D721Med (cell line): ENCODE data around the gene GRK5.
A peak's percentile ranks its signal among the peaks of the same experiment; 100 is the strongest.

Experiments
- DNase-seq: peaks from one replicate; pipeline ENCODE4 v3.0.0; 2011; ENCODE audit warnings: low spot score; ENCODE audit not compliant: insufficient read length
- FAIRE-seq: peaks from 2 replicates; lab custom pipeline; 2011; peaks lifted over from hg19 to GRCh38; lab: Jason Lieb, UNC
- TF ChIP-seq, protein P1 (sequence below): IDR thresholded peaks from 2 replicates; pipeline ENCODE4 v1.5.1; 2012; ENCODE audit warnings: mild to moderate bottlenecking, control low read depth; ENCODE audit not compliant: insufficient read depth; ENCODE audit errors: missing control alignments

The GRK5 gene

GRCh38 chr10:119444866-119445265 lies 237.5 kb downstream of the GRK5 start:
- DNase-seq = no peak
- FAIRE-seq = no peak
- TF ChIP-seq, protein P1, sequence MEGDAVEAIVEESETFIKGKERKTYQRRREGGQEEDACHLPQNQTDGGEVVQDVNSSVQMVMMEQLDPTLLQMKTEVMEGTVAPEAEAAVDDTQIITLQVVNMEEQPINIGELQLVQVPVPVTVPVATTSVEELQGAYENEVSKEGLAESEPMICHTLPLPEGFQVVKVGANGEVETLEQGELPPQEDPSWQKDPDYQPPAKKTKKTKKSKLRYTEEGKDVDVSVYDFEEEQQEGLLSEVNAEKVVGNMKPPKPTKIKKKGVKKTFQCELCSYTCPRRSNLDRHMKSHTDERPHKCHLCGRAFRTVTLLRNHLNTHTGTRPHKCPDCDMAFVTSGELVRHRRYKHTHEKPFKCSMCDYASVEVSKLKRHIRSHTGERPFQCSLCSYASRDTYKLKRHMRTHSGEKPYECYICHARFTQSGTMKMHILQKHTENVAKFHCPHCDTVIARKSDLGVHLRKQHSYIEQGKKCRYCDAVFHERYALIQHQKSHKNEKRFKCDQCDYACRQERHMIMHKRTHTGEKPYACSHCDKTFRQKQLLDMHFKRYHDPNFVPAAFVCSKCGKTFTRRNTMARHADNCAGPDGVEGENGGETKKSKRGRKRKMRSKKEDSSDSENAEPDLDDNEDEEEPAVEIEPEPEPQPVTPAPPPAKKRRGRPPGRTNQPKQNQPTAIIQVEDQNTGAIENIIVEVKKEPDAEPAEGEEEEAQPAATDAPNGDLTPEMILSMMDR = no peak

- FAIRE-seq = no peak
- DNase-seq = peak; percentile 43
- TF ChIP-seq, protein P1 = peak; percentile 84
Measured at GRCh38 chr10:119445311-119445934, 238.1 kb downstream of the GRK5 start.

DNA sequence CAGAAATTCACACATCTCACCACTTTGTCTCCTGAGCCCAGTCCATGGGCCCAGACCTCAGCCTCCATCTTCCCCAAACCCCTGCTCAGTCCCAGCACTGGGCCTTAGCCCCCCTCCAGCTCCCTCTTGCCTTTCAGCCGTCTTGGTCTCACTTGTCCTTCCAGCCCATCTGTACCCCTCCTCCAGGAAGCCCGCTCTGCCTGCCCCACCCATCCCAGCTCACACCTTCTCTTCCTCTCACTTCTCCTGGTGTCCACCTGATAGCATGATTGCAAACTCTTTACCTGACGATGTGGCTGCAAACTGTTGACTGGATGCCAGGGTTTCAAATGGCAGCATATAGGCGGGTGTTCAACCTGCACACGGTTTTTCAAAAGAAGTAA lies 238.6 kb downstream of the GRK5 start:
- TF ChIP-seq, protein P1 = no peak
- DNase-seq = no peak
- no peak for FAIRE-seq

DNA sequence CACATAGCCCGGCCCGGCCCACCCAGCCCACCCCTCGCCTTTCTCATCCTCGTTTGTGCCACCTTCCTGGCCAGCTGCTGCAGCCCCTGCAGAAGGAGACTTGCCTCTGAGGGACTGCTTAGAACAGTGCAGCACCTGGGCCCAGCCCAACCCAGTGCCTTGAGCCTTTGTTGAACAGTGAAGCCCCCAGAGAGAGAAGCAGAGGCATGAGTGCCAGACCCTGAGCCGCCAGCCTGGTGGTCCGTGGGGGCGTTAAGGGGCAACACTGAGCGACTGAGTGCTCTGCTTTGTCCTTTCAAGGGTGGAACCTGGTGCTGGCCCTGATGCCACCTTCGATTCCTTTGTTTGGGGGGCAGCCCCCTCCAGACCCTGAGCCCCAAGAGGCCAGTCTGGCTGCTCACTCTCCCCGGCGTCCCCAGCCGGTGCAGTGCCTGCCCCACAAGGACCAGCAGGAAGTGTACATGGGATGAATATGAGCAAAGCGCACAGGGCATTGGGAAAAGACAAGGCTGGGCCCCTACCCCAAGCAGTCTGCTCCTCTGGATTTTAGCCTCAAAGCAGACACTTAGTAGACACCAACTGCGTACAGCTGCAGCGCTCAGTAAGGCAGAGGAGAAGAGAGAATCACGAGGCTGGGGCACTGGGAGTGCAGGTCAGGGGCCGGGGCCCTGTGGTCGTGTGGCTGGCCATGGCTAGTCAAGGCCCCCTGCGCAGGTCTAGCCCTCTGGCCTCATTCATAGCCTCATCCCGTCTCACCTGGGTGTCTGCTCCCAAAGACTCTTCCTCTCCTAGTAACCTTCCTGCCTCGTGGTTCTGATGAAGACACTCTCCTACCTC lies 239.3 kb downstream of the GRK5 start:
- DNase-seq = no peak
- no peak for FAIRE-seq
- TF ChIP-seq, protein P1 = no peak

- FAIRE-seq (no peak), DNase-seq (no peak)
- TF ChIP-seq, protein P1 = no peak
Measured at GRCh38 chr10:119447421-119447820, 240.1 kb downstream of the GRK5 start.

GRCh38 chr10:119447823-119448546 lies 240.6 kb downstream of the GRK5 start:
- TF ChIP-seq, protein P1 = no peak
- FAIRE-seq = no peak
- no peak for DNase-seq
